Lower leg skin (tissue), 4 donors: ENCODE results near the gene L3HYPDH. TPM values are rescaled to one million over a fixed set of nuclear protein-coding genes. Genes with fewer than 3 reads are reported as not detected.

Source experiments
- DNase-seq, 2 donors: peaks; one replicate each; pipeline ENCODE4 v3.0.0-alpha.2; 2019; ENCODE audit warnings: low spot score in 2 of 2
- H3K4me3 ChIP-seq: fragments of 200-600 bp; sonication (generic); 2 replicates; pipeline ENCODE4 v1.5.1; 2017; ENCODE audit warnings: mild to moderate bottlenecking, low read depth; ENCODE audit not compliant: poor library complexity, severe bottlenecking
- POLR2A ChIP-seq, 2 donors: fragments of 450-650 bp; IDR thresholded peaks; one replicate each; pipeline ENCODE4 v1.6.1; 2016 to 2017; ENCODE audit warnings: antibody characterized with exemption in 2 of 2, mild to moderate bottlenecking in 1 of 2, moderate library complexity in 1 of 2
- WGBS, 2 donors: methylation state at CpG; one replicate each; pipeline ENCODE4 v1.1.5; 2018; 5-methylcytosine and 5-hydroxymethylcytosine counted together
- intact Hi-C: fragments of 100-400 bp; cut with DNase I; formaldehyde crosslinking; loops from one replicate; pipeline ENCODE4 v1.15.0; 2023; ENCODE audit warnings: low total_unique reads
- total RNA-seq, 4 donors: library from RNA; depleted of rRNA; stranded (reverse); fragments of >200 nt; gene quantifications; one replicate each; pipeline ENCODE4 v1.1.0, GENCODE V29; 2016
- TF ChIP-seq, protein P1 (sequence below), 3 donors: fragments of 450-650 bp; IDR thresholded peaks; one replicate each; pipeline ENCODE4 v1.5.1; 2016; ENCODE audit warnings: antibody characterized with exemption in 3 of 3, mild to moderate bottlenecking in 3 of 3, moderate library complexity in 2 of 3

Gene L3HYPDH
- total RNA-seq, 4 donors from 2014 or later, result 7.1 to 28.1 (median 16.8) TPM

DNA sequence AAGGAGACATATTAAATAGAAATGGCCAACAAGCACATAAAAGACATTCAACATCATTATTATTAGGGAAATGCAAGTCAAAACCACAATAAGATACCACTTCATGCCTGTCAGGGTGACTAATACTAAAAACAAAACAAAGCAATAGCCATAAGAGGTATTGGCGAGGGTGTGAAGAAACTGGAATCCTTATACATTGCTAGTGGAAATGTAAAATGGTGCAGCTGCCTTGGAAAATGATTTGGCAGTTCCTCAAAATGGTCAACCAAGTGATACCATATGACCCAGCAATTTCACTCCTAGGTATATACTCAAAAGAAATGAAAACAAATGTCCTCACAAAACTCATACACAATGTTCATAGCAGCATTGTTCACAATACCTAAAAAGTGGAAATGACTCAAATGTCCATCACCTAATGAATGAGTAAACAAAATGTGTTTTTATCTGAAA lies 46.0 kb downstream of the L3HYPDH start:
- WGBS, 2 donors, result 83 to 93% methylated on average over 1 of the region's 1 CpG
- intact Hi-C loops, result no loop called here

DNA sequence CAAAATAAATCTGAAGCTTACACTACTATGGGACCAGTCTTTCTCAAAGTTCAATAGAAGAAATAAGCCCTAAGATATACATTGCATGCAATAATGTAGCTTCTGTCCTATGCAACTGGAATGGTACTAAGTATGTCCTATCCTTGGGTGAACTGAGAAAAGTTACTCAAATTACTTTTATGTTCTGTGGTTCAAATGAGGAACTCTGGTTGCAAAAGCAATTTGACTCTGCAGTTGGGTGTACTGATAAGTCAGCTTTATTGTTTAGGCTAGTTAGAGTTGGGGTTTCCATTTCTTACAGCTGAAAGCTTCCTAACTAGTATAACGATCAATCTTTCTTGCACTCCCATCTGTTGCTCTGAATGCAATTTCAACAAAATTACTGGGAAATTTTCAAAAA lies 48.2 kb downstream of the L3HYPDH start:
- intact Hi-C loops, result no loop called here
- TF ChIP-seq, protein P1, sequence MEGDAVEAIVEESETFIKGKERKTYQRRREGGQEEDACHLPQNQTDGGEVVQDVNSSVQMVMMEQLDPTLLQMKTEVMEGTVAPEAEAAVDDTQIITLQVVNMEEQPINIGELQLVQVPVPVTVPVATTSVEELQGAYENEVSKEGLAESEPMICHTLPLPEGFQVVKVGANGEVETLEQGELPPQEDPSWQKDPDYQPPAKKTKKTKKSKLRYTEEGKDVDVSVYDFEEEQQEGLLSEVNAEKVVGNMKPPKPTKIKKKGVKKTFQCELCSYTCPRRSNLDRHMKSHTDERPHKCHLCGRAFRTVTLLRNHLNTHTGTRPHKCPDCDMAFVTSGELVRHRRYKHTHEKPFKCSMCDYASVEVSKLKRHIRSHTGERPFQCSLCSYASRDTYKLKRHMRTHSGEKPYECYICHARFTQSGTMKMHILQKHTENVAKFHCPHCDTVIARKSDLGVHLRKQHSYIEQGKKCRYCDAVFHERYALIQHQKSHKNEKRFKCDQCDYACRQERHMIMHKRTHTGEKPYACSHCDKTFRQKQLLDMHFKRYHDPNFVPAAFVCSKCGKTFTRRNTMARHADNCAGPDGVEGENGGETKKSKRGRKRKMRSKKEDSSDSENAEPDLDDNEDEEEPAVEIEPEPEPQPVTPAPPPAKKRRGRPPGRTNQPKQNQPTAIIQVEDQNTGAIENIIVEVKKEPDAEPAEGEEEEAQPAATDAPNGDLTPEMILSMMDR (IDR thresholded peaks at IDR 0.05), result no peak
- no peak for TF ChIP-seq POLR2A (IDR thresholded peaks at IDR 0.05)
- no peak overlapping the region for H3K4me3 ChIP-seq
- WGBS, 2 donors, result 87 to 98% methylated on average over 1 of the region's 1 CpG
- no peak for DNase-seq

More for the DNA sequence above, 46.0 kb downstream of the L3HYPDH start:
- no peak for DNase-seq
- H3K4me3 ChIP-seq, result no peak overlapping the region
- no peak for TF ChIP-seq POLR2A (IDR thresholded peaks at IDR 0.05)
- TF ChIP-seq, protein P1 (IDR thresholded peaks at IDR 0.05), result no peak

DNA sequence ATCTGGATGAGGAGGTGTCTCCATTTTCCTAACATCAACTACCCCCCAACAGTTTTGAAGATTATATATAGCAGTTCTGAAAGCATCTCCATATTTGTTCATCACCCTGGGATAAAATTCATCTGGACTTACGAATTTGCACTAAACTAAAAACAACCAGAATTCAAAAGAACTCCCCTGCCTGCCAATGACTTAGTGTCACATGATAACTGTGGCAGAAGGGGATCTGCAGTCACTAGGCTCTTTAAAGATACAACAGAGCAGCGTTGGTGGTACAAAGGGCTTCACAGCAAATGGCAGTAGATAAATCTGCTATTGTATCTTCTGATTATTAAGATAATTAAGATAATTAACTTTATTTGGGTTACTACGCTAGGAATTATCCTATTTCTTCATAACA lies 49.1 kb downstream of the L3HYPDH start:
- WGBS, 2 donors, result 86% methylated on average over 3 of the region's 3 CpGs
- intact Hi-C loops, result no loop called here
- no peak overlapping the region for H3K4me3 ChIP-seq
- no peak for DNase-seq
- TF ChIP-seq POLR2A (IDR thresholded peaks at IDR 0.05), result no peak
- TF ChIP-seq, protein P1 (IDR thresholded peaks at IDR 0.05), result no peak

DNA sequence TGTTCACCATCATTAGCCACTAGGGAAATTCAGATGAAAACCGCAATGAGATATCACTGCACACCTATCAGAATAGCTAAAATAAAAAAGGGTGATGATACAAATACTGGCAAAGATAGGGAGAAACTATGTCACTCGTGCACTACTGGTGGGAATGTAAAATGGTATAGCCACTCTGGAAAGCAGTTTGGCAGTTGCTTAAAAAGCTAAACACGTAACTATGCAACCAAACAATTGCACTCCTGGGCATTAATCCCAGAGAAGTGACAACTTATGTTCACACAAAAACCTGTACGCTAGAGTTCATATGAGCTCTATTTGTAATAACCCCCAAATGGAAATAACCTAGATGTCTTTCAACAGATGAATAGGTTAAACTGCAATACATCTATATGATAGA lies 54.4 kb downstream of the L3HYPDH start:
- WGBS, 2 donors, result 58 to 72% methylated on average over 4 of the region's 4 CpGs
- H3K4me3 ChIP-seq, result no peak overlapping the region
- TF ChIP-seq, protein P1 (IDR thresholded peaks at IDR 0.05), result no peak
- no peak for TF ChIP-seq POLR2A (IDR thresholded peaks at IDR 0.05)
- DNase-seq, result no peak
- intact Hi-C loops, result no loop called here

DNA sequence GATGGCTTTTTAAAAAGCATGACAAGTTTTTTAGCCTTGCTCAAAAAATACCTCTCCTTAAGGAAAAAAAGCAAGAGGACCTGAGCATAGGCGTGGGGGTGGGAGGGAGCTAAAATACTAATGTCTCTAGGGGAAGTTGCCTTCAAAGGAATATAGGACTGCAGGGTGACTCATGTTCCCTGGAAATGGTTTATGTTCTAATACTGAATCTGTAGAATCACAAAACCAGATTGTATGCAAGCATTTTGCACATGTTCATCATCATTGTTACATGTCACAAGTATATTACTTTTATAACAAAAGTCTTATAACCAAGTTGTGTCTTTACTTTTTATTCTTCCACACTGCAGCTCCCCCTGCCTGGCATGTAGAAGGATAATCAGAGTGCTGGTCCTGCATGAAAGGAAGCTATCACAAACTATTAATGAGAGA lies 55.6 kb downstream of the L3HYPDH start:
- H3K4me3 ChIP-seq, result no peak overlapping the region
- intact Hi-C loops, result no loop called here
- 41 to 52% methylated on average over 1 of the region's 1 CpG for WGBS, 2 donors
- TF ChIP-seq POLR2A (IDR thresholded peaks at IDR 0.05), result no peak
- TF ChIP-seq, protein P1 (IDR thresholded peaks at IDR 0.05), result no peak
- no peak for DNase-seq
